Hippocampal formation (tissue), 2 donors: ENCODE data around the gene RRP8.

ENCODE experiments used
- DNase-seq, 2 donors: peaks; one replicate each; lab custom pipeline; 2025; lab: John Stamatoyannopoulos, UW

Gene RRP8

DNA sequence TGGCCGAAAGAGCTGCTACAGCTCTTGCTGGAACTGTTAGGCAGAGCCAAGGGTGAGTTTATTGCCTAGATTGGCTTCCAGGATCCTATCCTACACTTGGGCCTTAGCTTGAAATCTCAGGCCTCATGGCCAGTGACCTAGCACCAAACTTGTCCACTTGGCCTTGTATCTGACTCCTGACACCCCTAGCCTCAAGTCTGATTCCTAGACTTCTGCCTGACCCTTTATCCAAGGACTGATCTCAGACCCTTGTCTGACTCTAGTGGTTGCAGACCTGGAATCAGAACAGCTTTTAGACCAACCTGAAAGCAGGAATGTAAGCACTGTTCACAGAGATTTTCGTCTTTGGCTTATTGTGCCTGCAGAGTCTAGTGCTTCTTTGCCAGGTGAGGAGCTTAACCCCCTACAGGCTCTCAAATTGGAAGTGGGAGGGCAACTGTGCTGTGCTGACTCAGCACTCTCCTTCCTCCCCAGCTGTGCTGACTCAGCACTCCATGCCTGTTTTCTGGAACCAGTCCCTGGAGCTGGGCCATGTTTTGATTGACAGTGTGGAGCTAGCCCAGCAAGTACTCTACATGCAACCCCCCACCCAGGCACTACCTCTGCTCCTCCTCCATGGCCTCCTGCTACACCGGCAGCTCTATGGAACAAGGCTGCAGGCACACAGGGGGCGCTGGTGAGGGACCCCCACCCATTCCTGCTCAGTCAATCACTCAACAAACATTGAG, 35.1 kb downstream of the RRP8 start:
- DNase-seq = no peak

- DNase-seq = no peak
Observed at GRCh38 chr11:6567371-6567745, 36.1 kb downstream of the RRP8 start.

DNA sequence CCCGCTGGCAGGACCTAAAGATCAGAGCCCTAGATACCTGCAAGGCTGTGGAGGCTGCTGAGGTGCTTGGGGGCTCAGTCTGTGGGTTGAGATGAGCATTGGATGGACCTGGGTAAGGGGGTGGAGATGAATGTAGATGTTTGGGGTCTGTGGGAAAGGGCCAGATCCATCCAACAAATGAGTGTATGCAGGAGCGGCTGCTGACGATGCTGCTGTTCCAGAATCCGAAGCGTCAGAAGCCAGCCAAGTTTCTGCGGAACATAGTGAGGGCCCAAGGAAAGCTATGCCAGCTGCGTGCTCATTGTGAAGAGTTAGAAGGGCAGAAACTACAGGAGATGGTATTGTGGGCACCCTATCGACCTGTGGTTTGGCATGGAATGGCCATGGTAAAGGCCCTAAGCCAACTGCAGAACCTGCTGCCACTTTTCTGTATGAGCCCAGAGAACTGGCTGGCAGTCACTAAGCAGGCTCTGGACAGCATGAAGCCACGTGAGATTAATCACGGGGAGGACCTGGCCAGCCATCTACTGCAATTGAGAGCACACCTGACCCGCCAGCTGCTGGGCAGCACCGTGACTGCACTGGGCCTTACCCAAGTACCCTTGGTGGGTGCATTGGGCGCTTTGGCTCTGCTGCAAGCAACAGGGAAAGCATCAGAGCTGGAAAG, 36.6 kb downstream of the RRP8 start:
- no peak for DNase-seq

GRCh38 chr11:6565988-6566703, 37.3 kb downstream of the RRP8 start:
- no peak for DNase-seq

GRCh38 chr11:6565325-6565724, 38.1 kb downstream of the RRP8 start:
- no peak for DNase-seq

GRCh38 chr11:6563667-6564066, 39.7 kb downstream of the RRP8 start:
- DNase-seq = no peak

GRCh38 chr11:6563121-6563619, 40.2 kb downstream of the RRP8 start:
- no peak for DNase-seq

DNA sequence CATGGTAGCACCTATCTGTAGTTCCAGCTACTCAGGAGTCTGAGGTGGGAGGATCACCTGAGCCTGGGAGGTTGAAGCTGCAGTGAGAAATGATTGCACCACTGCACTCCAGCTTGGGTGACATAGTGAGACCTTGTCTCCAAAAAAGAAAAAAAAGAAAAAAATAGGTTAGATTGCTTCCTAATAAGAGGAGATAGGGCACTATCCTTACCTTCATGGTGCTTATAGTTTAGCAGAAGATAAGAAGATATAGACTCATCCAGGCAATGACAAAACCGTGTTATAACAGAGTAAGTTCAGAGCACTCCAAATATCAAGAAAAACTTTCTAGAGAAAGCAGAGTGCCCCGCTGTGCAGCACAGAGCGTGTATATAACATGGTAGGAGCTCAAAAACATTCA, 42.1 kb downstream of the RRP8 start:
- no peak for DNase-seq

DNA sequence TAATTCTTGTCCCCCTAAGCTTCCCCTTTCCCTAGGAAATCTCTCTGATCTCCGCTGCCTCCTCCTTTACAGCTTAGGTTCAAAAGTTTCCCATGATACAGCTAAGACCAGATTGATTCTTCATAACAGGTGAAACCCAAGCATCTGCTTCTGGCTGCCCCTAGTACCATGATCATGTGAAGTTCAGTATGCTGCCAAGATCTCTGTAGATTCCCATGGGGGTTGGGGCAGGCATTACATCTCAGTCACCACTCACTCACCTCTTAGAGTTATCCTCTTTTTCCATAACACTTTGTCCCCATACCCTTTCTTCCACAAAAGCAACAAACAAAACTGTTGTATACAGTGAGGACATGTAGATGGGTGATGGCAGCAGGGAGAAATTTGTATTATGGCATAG, 44.0 kb downstream of the RRP8 start:
- DNase-seq = no peak

DNA sequence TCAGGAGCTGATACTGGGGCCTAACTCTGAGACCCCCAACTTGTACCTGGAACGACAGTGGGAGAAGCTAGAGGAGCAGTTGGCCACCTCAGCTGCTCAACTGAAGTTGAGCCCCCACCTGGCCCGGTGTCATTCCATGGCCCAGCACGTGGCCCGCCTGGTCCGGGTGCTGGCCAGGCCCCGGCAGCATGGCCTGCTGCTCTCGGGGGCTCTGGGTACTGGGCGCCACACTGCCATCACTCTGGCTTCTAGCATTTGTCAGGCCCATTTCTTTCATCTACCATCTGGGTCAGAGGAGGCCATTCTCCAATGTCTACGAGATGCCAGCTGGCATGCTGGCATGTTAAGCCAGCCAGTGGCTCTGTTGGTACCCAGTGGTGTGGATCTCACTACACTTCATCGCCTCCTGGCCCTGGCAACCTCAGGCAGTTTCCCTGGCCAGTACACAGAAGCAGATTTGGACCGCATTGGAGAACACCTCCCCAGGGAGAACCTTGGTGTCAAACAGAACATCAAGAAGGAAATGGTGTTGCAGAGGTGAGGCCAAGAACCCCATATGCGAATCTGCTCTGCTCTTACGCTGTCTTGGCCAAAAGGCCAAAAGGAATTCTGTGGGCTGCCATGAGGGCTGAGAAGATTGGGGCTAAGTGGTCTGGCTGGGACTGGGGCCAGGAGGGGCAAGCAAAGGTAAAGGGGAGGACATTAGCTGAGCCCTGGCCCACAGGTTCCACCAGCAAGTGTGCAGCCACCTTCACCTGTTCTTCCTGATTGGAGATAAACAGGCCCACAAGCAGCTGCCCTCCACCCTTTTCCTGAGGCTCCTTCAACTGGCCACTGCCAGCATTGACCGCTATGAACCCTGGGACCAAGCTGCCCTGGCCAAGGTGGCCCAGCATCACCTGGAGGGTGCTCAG, 45.4 kb downstream of the RRP8 start:
- DNase-seq = no peak

DNA sequence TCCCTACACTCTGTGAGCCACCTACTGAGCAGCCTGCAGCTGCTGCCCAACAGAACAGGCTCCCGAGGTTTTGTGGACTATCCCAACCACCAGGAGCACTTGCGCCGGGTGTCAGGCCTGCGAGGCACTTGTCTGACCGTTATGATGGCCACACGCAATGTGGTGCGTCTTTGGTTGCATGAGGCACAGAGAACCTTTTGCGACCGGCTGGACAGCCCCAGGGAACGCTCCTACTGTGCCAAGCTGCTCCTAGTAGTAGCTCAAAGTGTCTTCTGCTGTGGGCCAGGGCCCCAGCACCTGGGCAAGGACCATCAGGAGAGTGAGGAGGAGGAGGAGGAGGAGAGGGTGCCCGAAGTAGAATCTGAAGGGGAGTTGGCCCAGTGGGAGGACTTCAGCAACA, 46.4 kb downstream of the RRP8 start:
- no peak for DNase-seq

- no peak for DNase-seq
Observed at GRCh38 chr11:6556139-6556949, 47.1 kb downstream of the RRP8 start.

- no peak for DNase-seq
Observed at GRCh38 chr11:6554828-6555706, 48.3 kb downstream of the RRP8 start.

DNA sequence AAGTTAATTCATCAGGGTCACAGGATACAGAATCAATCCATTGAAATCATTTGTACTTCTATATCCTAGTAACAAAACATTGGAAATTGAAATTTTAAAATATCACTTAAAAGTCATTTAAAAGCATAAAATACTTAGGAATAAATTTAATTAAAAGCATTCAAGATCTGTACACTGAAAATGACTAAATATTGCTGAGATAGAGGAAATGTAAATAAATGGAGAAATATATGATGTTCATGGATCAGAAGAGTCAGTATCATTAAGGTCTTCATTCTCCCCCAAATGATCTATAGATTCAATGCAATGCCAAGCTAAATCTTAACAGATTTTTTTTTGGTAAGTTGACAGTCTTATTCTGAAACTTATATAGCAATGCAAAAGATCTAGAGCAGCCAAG, 49.8 kb downstream of the RRP8 start:
- no peak for DNase-seq

GRCh38 chr11:6548641-6549040, 54.8 kb downstream of the RRP8 start:
- DNase-seq = no peak

DNA sequence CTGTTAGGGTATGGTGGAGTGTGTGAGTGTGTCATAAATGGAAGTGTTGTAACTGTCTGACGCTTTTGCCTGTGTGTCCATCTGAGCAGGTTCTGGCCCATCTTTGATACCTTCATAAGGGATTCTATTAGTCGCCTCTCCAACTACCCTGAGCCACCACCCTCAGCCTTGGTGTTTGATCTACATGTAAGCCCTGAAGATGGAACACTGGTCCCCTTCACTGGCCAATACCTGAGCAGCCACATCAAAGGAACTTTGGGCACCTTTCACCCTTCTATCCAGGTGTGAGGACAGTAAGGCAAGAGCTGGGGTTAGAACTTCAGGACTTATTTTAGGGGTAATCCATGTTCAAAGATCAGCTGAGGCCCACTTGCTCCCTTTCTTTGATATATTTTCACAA, 55.3 kb downstream of the RRP8 start:
- DNase-seq = no peak

DNA sequence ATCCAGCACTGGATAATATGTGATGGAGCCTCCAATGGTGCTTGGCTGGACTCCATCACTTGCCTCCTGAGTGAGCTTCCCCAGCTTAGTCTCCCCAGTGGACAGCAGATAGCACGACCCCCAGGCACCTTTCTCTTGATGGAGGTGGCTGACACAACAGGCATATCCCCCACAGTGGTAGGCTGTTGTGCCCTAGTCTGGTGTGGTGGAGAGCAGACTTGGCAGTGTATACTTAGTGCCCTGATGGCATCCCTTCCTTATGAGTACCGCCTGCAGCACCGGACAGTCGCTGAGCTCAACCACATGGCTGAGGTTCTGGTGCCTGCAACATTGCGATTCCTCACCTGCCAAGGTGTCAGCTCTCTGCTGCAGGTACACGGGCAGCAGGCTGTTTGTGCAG, 56.2 kb downstream of the RRP8 start:
- no peak for DNase-seq

- no peak for DNase-seq
Observed at GRCh38 chr11:6546735-6547134, 56.7 kb downstream of the RRP8 start.

GRCh38 chr11:6545917-6546605, 57.4 kb downstream of the RRP8 start:
- peak in 1 of 2 donors; percentile 33 for DNase-seq
